ENCODE measurements around the gene MYOD1.

MYOD1 gene

GRCh38 chr11:17703951-17704350 lies 15.4 kb upstream of the MYOD1 start:
- no peak for DNase-seq

- DNase-seq: no peak
Observed at GRCh38 chr11:17707830-17708229, 11.5 kb upstream of the MYOD1 start.

- DNase-seq: no peak
Observed at GRCh38 chr11:17711836-17712235, 7.5 kb upstream of the MYOD1 start.

GRCh38 chr11:17713851-17714250 lies 5.5 kb upstream of the MYOD1 start:
- DNase-seq: no peak

GRCh38 chr11:17714356-17714854 lies 5.0 kb upstream of the MYOD1 start:
- no peak for DNase-seq

- no peak for DNase-seq
Observed at GRCh38 chr11:17714870-17715269, 4.5 kb upstream of the MYOD1 start.

GRCh38 chr11:17716807-17717206 lies 2.6 kb upstream of the MYOD1 start:
- DNase-seq: no peak

- no peak for DNase-seq
Observed at GRCh38 chr11:17718015-17718414, 1.4 kb upstream of the MYOD1 start.

- no peak for DNase-seq
Observed at GRCh38 chr11:17718510-17718962, 835 bp upstream of the MYOD1 start.

GRCh38 chr11:17719938-17720795 lies 796 bp downstream of the MYOD1 start:
- no peak for DNase-seq

- no peak for DNase-seq
Observed at GRCh38 chr11:17720796-17721171, 1.4 kb downstream of the MYOD1 start.

- no peak for DNase-seq
Observed at GRCh38 chr11:17721242-17721999, 2.0 kb downstream of the MYOD1 start.

- DNase-seq: no peak
Observed at GRCh38 chr11:17722000-17722643, 2.8 kb downstream of the MYOD1 start.

GRCh38 chr11:17724020-17724908 lies 4.9 kb downstream of the MYOD1 start:
- DNase-seq: no peak

GRCh38 chr11:17725174-17725573 lies 5.8 kb downstream of the MYOD1 start:
- DNase-seq: no peak

GRCh38 chr11:17730137-17730536 lies 10.8 kb downstream of the MYOD1 start:
- DNase-seq: no peak

- peak; percentile 78 for DNase-seq
Observed at GRCh38 chr11:17730608-17731462, 11.5 kb downstream of the MYOD1 start.

GRCh38 chr11:17733261-17733660 lies 13.9 kb downstream of the MYOD1 start:
- no peak for DNase-seq

- no peak for DNase-seq
Observed at GRCh38 chr11:17734418-17734911, 15.1 kb downstream of the MYOD1 start, which contains the start of gene KCNC1. KCNC1 (plus strand) TSS chr11:17734781; CDS start chr11:17736003, 1,222 bp downstream.

GRCh38 chr11:17734986-17735817 lies 15.8 kb downstream of the MYOD1 start:
- DNase-seq: peak; percentile 66

All from stimulated activated CD4-positive, alpha-beta T cell treated with anti-CD3 and anti-CD28 coated beads, Interleukin-15, amount 100 ng/mL, for 24 hours (primary cell).